DOHH2 (cell line): Measurements from ENCODE around the gene PRSS53.

Source experiments
- CTCF ChIP-seq: fragments of 200-600 bp; sonication (generic); IDR thresholded peaks from one replicate; pipeline ENCODE4 v1.5.1; 2014; ENCODE audit warnings: antibody characterized with exemption, mild to moderate bottlenecking, low read depth, low read length; ENCODE audit not compliant: poor library complexity, severe bottlenecking
- EZH2phosphoT487 ChIP-seq: fragments of 200-600 bp; sonication (generic); IDR thresholded peaks from 2 replicates; pipeline ENCODE4 v1.6.1; 2017; ENCODE audit warnings: borderline replicate concordance, mild to moderate bottlenecking, antibody characterized with exemption, low read length, moderate library complexity, mixed read lengths

- TF ChIP-seq CTCF (no peak), EZH2phosphoT487 (no peak)
These were observed 38.4 kb upstream of the PRSS53 start for GRCh38 chr16:31127182-31127581.
